Erythroblast (primary cell): ENCODE results near the gene NTN1.

Experiments
- GATA1 ChIP-seq: IDR thresholded peaks from 2 replicates; pipeline ENCODE4 v1.6.1; 2011; ENCODE audit warnings: low read depth, mild to moderate bottlenecking, control low read depth, low read length, moderate library complexity
- POLR2A ChIP-seq: IDR thresholded peaks from 2 replicates; pipeline ENCODE4 v1.6.1; 2011; ENCODE audit warnings: mild to moderate bottlenecking, low read length

GRCh38 chr17:9187828-9188227 is 166.5 kb downstream of the NTN1 start:
- TF ChIP-seq POLR2A (no peak), GATA1 (no peak)
